Mammary microvascular endothelial cell (primary cell): Measurements from ENCODE around the gene FAM43A. TPM values are rescaled to one million over a fixed set of nuclear protein-coding genes. Genes with fewer than 3 reads are reported as not detected.

Experiments
- total RNA-seq: library from RNA; depleted of rRNA; stranded (reverse); fragments of >200 nt; gene quantifications from 2 replicates; pipeline ENCODE4 v1.2.3, GENCODE V29; 2015

Gene FAM43A
- total RNA-seq: 218 and 241 TPM in 2 replicates

GRCh38 chr3:194685718-194686413, at the start of gene FAM43A:
Gene FAM43A (plus strand): TSS chr3:194685883. CDS start chr3:194686827, 944 bp downstream.

GRCh38 chr3:194671900-194672808, 13.5 kb upstream of the FAM43A start, which contains the start of gene LSG1:
Gene LSG1 (minus strand): TSS chr3:194672191. CDS start chr3:194672162, 29 bp downstream.

Other genes starting within 250 kb of the FAM43A start
- 174 and 180 TPM in 2 replicates for gene ATP13A3, start 198.9 kb upstream of the FAM43A start, total RNA-seq
- 33.6 and 38.0 TPM in 2 replicates for gene TMEM44, start 52.5 kb upstream of the FAM43A start, total RNA-seq
- 36.9 and 49.0 TPM in 2 replicates for gene LSG1, start 13.7 kb upstream of the FAM43A start, total RNA-seq